Measurements from ENCODE around the gene FOXP2. TPM values are rescaled to one million over a fixed set of nuclear protein-coding genes. Genes with fewer than 3 reads are reported as not detected.

The FOXP2 gene
- total and polyA plus RNA-seq, 9 of the 15 experiments (the other 6 are each of a cell fraction or from before 2014, with no cell fraction given), result not detected

- H2AFZ ChIP-seq (ENCODE audit: low read depth, low read length), result no peak overlapping the region
- no peaks in the 10 kb centered on the region for H3K79me2 ChIP-seq (ENCODE audit: control insufficient read depth, insufficient read depth, low read length)
- H3K9me3 ChIP-seq (replicated peaks; ENCODE audit: control insufficient read depth, insufficient read depth, low read depth, low read length), result no peaks in the 10 kb centered on the region
- TF ChIP-seq ZNF184 (CRISPR knock-in tag; IDR thresholded peaks at IDR 0.05) (no peak), ZNF655 (CRISPR knock-in tag; IDR thresholded peaks at IDR 0.05) (no peak), HINFP (tag; conservative IDR thresholded peaks at IDR 0.05; ENCODE audit: low read depth) (no peak), ATF1 (CRISPR knock-in tag; IDR thresholded peaks at IDR 0.05) (no peak), ATF1 (tag; IDR thresholded peaks at IDR 0.05) (no peak)
- no peak overlapping the region for H3K9ac ChIP-seq (ENCODE audit: insufficient read depth in 1 of 2, low read depth in 2 of 2, low read length in 2 of 2)
- ChIA-PET POLR2A (no interaction called here), CTCF (ENCODE audit: low intra/inter-chr PET ratio) (no interaction called here)
- no peaks in the 10 kb centered on the region for H3K27me3 ChIP-seq (ENCODE audit: control insufficient read depth in 2 of 2, insufficient read depth in 2 of 2, low read length in 2 of 2)
- ATAC-seq, result no peak
- no TSS peak for BruUV-seq (replicated peaks)
- H3K9me1 ChIP-seq (ENCODE audit: control insufficient read depth, insufficient read depth, low read length), result no peaks in the 10 kb centered on the region
- H3K4me1 ChIP-seq (replicated peaks in 1 of 2; ENCODE audit: control insufficient read depth in 2 of 2, insufficient read depth in 2 of 2, low read length in 2 of 2), result no peaks in the 10 kb centered on the region
- intact Hi-C loops (cut with micrococcal nuclease), result no loop called here
- DNase-seq (ENCODE audit: extremely low read depth in 1 of 4, low spot score in 3 of 4), result no peak
- H3K27ac ChIP-seq (ENCODE audit: extremely low read depth, low read depth, low read length), result no peak overlapping the region
- 0% methylated on average over 2 of the region's 3 CpGs for WGBS (ENCODE audit: insufficient coverage, low coverage, missing lambda C conversion rate)
- H3K4me3 ChIP-seq, result no peak overlapping the region
- no peak for FAIRE-seq
- H4K20me1 ChIP-seq (replicated peaks; ENCODE audit: control insufficient read depth, insufficient read depth, low read length), result no peaks in the 10 kb centered on the region
- no peak overlapping the region for H3K4me2 ChIP-seq (ENCODE audit: insufficient read depth, low read length)
- in situ Hi-C loops (cut with MboI), result no loop called here
- no peaks in the 10 kb centered on the region for H3K36me3 ChIP-seq (ENCODE audit: control insufficient read depth, insufficient read depth, low read length)
Observed at GRCh38 chr7:114715907-114716306, 301.3 kb downstream of the FOXP2 start.
